HCT116 (cell line): ENCODE measurements around the gene DAO. TPM values are rescaled to one million over a fixed set of nuclear protein-coding genes. Genes with fewer than 3 reads are reported as not detected.

ENCODE experiments used
- ATAC-seq: fragments of 200-7000 bp; cut with Tn5 transposase; 2 replicates; pipeline ENCODE4 v1.9.1; 2020; ENCODE audit warnings: mild to moderate bottlenecking, moderate library complexity
- BruUV-seq: library from RNA; stranded (reverse); fragments of 400-500 nt; replicated peaks from 2 replicates; lab custom pipeline; 2021; lab: Mats Ljungman, UMichigan
- CTCF ChIA-PET: fragments of 300-600 bp; sonication (Branson Sonifier 250); formaldehyde crosslinking; loops from one replicate; lab custom pipeline; 2021; ENCODE audit warnings: antibody characterized with exemption; lab: Charles Lee
- POLR2A ChIA-PET: fragments of 300-600, 350-600 bp; sonication (Branson Sonifier 250); formaldehyde crosslinking; loops from one replicate; lab custom pipeline; 2021; ENCODE audit warnings: antibody characterized with exemption; lab: Charles Lee
- RAD21 ChIA-PET, 2 experiments: fragments of 300-600 bp; sonication (Branson Sonifier 250); formaldehyde crosslinking; loops; one replicate each; lab custom pipeline; 2023; ENCODE audit warnings: low total read pairs in 2 of 2; ENCODE audit not compliant: uncharacterized antibody in 2 of 2, unreplicated experiment in 2 of 2, low non-redundant PET in 1 of 2; lab: Charles Lee
- DNase-seq: peaks from one replicate; pipeline ENCODE4 v3.0.0-alpha.2; 2010; ENCODE audit warnings: low read depth, low spot score
- H2AFZ ChIP-seq: fragments of 200-600 bp; shearing (Covaris generic), sonication (generic); 2 replicates; pipeline ENCODE4 v1.6.1; 2017; ENCODE audit warnings: low read depth, mixed run types, mixed read lengths, antibody characterized with exemption, low read length; ENCODE audit not compliant: poor library complexity, severe bottlenecking
- H3K27ac ChIP-seq: 2 replicates; pipeline ENCODE4 v1.5.1; 2012; ENCODE audit warnings: low read depth, low read length
- H3K27me3 ChIP-seq: fragments of 200-600 bp; sonication (generic); 2 replicates; pipeline ENCODE4 v1.6.1; 2016; ENCODE audit warnings: mixed run types, low read length, mixed read lengths; ENCODE audit not compliant: insufficient read depth
- H3K36me3 ChIP-seq, 2 experiments: fragments of 200-500 bp in 1 of 2; fragments of 200-600 bp in 1 of 2; sonication (Bioruptor generic) in 1 of 2; sonication (generic) in 1 of 2; 2 replicates each; pipeline versions ENCODE4 v1.5.1 to v1.6.1; 2014 to 2016; ENCODE audit warnings: low read length in 2 of 2, inconsistent platforms in 1 of 2, mixed read lengths in 1 of 2, mixed run types in 1 of 2; ENCODE audit not compliant: insufficient read depth in 2 of 2, control insufficient read depth in 1 of 2
- H3K4me1 ChIP-seq, 2 experiments: fragments of 200-600 bp in 1 of 2; sonication (generic) in 1 of 2; 2 replicates each; pipeline versions ENCODE4 v1.5.1 to v1.6.1; 2012 to 2017; ENCODE audit warnings: low read length in 2 of 2, inconsistent platforms in 1 of 2, mild to moderate bottlenecking in 1 of 2, mixed read lengths in 1 of 2, mixed run types in 1 of 2, moderate library complexity in 1 of 2; ENCODE audit not compliant: insufficient read depth in 2 of 2, control insufficient read depth in 1 of 2
- H3K4me2 ChIP-seq: fragments of 200-600 bp; sonication (generic); 2 replicates; pipeline ENCODE4 v1.6.1; 2017; ENCODE audit warnings: mixed run types, low read length, mixed read lengths
- H3K4me3 ChIP-seq, 2 experiments: fragments of 200-600 bp in 1 of 2; sonication (generic) in 1 of 2; replicated peaks in 1 of 2; 2 replicates each; pipeline ENCODE4 v1.5.1; 2011 to 2016; ENCODE audit warnings: low read length in 2 of 2, control low read depth in 1 of 2, low read depth in 1 of 2, mild to moderate bottlenecking in 1 of 2, mixed read lengths in 1 of 2, mixed run types in 1 of 2
- H3K79me2 ChIP-seq: fragments of 200-600 bp; sonication (generic); 2 replicates; pipeline ENCODE4 v1.6.1; 2017; ENCODE audit warnings: mild to moderate bottlenecking, mixed run types, low read length, moderate library complexity, mixed read lengths; ENCODE audit not compliant: insufficient read depth
- H3K9ac ChIP-seq: fragments of 200-600 bp; sonication (generic); 2 replicates; pipeline ENCODE4 v1.6.1; 2016; ENCODE audit warnings: low read length, mixed read lengths
- H3K9me2 ChIP-seq: fragments of 200-600 bp; sonication (generic), shearing (Covaris generic); 2 replicates; pipeline ENCODE4 v1.6.1; 2017; ENCODE audit warnings: mixed run types, mild to moderate bottlenecking, moderate library complexity; ENCODE audit not compliant: insufficient read depth
- H3K9me3 ChIP-seq, 2 experiments: fragments of 200-500 bp in 1 of 2; fragments of 200-600 bp in 1 of 2; sonication (Bioruptor generic) in 1 of 2; sonication (generic) in 1 of 2; 2 replicates each; pipeline ENCODE4 v1.6.1; 2014 to 2017; ENCODE audit warnings: low read length in 2 of 2, mixed read lengths in 2 of 2, inconsistent platforms in 1 of 2, low read depth in 1 of 2, mild to moderate bottlenecking in 1 of 2, mixed run types in 1 of 2, moderate library complexity in 1 of 2; ENCODE audit not compliant: control insufficient read depth in 1 of 2, insufficient read depth in 1 of 2
- H4K20me1 ChIP-seq: fragments of 200-600 bp; sonication (generic), shearing (Covaris generic); 2 replicates; pipeline ENCODE4 v1.6.1; 2017; ENCODE audit warnings: mixed run types, mild to moderate bottlenecking, moderate library complexity; ENCODE audit not compliant: insufficient read depth
- EGR1 ChIP-seq: IDR thresholded peaks from 2 replicates; pipeline ENCODE4 v1.6.1; 2012; ENCODE audit warnings: low read depth
- EZH2 ChIP-seq: fragments of 200-600 bp; sonication (generic); IDR thresholded peaks from 2 replicates; pipeline ENCODE4 v1.6.1; 2017; ENCODE audit warnings: antibody characterized with exemption, mixed run types
- POLR2A ChIP-seq: IDR thresholded peaks from 2 replicates; pipeline ENCODE4 v1.7.0; 2011; ENCODE audit warnings: borderline replicate concordance; ENCODE audit not compliant: insufficient read depth, insufficient read length; ENCODE audit errors: extremely low read depth
- POLR2AphosphoS5 ChIP-seq: IDR thresholded peaks from 2 replicates; pipeline ENCODE4 v1.6.1; 2011; ENCODE audit warnings: mild to moderate bottlenecking, low read depth, low read length, moderate library complexity
- SP1 ChIP-seq: IDR thresholded peaks from 2 replicates; pipeline ENCODE4 v1.6.1; 2012; ENCODE audit warnings: low read depth
- YY1 ChIP-seq: IDR thresholded peaks from 2 replicates; pipeline ENCODE4 v1.6.1; 2011; ENCODE audit warnings: low read length, low read depth, moderate library complexity, mild to moderate bottlenecking; ENCODE audit not compliant: insufficient replicate concordance; ENCODE audit errors: extremely low read depth
- intact Hi-C: fragments of 100-400 bp; cut with micrococcal nuclease; formaldehyde crosslinking; loops from 2 replicates; pipeline ENCODE4 v1.10.0; 2022
- total RNA-seq: library from RNA; stranded (reverse); gene quantifications from one replicate; pipeline ENCODE4 v1.2.1, GENCODE V29; 2021; ENCODE audit not compliant: unreplicated experiment

DAO gene
- total RNA-seq, 1 experiment from 2014 or later, result not detected

GRCh38 chr12:108833757-108834472, 46.0 kb upstream of the DAO start:
- Histone ChIP-seq H3K9me2 (no peaks in the 10 kb centered on the region), H3K79me2 (peaks cover 92% of the 10 kb centered on the region), H4K20me1 (no peaks in the 10 kb centered on the region), H3K4me2 (peak overlapping the region; percentile 63), H3K4me3 (peak overlapping the region; percentile 2 to 15; a peak in 1 of 4 replicates)
- intact Hi-C loops, result loop anchor here (10.0 kb wide), 2 partner anchors 261 to 269 kb away; partner anchors contain the start of genes ALKBH2, ISCU, SART3 and UNG
- POLR2A ChIA-PET, result interaction anchor here (1.1 kb wide), 1 partner anchor 23 kb away, joined by 3 read pairs; the partner anchor contains the start of gene SSH1
- BruUV-seq, result TSS peak; percentile 42
- ATAC-seq, result no peak
- peak; percentile 19; the same call in 1 of the 2 replicates for TF ChIP-seq POLR2AphosphoS5
- TF ChIP-seq SP1, result no peak
- TF ChIP-seq, all 23 proteins: peak for 1
- no peaks in the 10 kb centered on the region for H3K9me3 ChIP-seq
- peaks cover 78 to 97% of the 10 kb centered on the region in 2 experiments for H3K4me1 ChIP-seq
- CTCF ChIA-PET, result interaction anchor here (1.1 to 1.5 kb wide), 2 partner anchors 30 to 117 kb away, joined by 3 to 5 read pairs; no protein-coding TSS in a partner anchor
- no peak overlapping the region for H2AFZ ChIP-seq
- peak overlapping the region; percentile 67 for H3K27ac ChIP-seq
- no peaks in the 10 kb centered on the region for H3K27me3 ChIP-seq
- RAD21 ChIA-PET, result no interaction called here
- peaks cover 9 to 60% of the 10 kb centered on the region in 2 experiments for H3K36me3 ChIP-seq
- H3K9ac ChIP-seq, result peak overlapping the region; percentile 56
- no peak for DNase-seq

GRCh38 chr12:108835860-108836634, 43.8 kb upstream of the DAO start:
- ChIA-PET RAD21 (no interaction called here), POLR2A (no interaction called here), CTCF (no interaction called here)
- Histone ChIP-seq H2AFZ (no peak overlapping the region), H3K27me3 (no peaks in the 10 kb centered on the region), H3K4me1 (peaks cover 80 to 97% of the 10 kb centered on the region in 2 experiments), H3K9me2 (no peaks in the 10 kb centered on the region), H3K4me3 (no peak overlapping the region), H3K27ac (peak overlapping the region; percentile 99), H3K9ac (peak overlapping the region; percentile 82), H3K79me2 (peaks cover 90% of the 10 kb centered on the region), H4K20me1 (no peaks in the 10 kb centered on the region), H3K36me3 (peaks cover 9 to 50% of the 10 kb centered on the region in 2 experiments), H3K4me2 (peak overlapping the region; percentile 82; the same call in 1 of the 2 replicates), H3K9me3 (no peaks in the 10 kb centered on the region)
- intact Hi-C loops, result loop anchor here (10.0 kb wide), 2 partner anchors 259 to 271 kb away; partner anchors contain the start of genes ALKBH2, ISCU, SART3 and UNG
- ATAC-seq, result no peak
- DNase-seq, result no peak
- no TSS peak for BruUV-seq
- TF ChIP-seq POLR2A (no peak), YY1 (no peak), POLR2AphosphoS5 (no peak), EGR1 (no peak), EZH2 (no peak)
